Measurements from ENCODE around the gene TMEM147.
A peak's percentile ranks its signal among the peaks of the same experiment; 100 is the strongest.

Gene TMEM147, protein sequence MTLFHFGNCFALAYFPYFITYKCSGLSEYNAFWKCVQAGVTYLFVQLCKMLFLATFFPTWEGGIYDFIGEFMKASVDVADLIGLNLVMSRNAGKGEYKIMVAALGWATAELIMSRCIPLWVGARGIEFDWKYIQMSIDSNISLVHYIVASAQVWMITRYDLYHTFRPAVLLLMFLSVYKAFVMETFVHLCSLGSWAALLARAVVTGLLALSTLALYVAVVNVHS

DNA sequence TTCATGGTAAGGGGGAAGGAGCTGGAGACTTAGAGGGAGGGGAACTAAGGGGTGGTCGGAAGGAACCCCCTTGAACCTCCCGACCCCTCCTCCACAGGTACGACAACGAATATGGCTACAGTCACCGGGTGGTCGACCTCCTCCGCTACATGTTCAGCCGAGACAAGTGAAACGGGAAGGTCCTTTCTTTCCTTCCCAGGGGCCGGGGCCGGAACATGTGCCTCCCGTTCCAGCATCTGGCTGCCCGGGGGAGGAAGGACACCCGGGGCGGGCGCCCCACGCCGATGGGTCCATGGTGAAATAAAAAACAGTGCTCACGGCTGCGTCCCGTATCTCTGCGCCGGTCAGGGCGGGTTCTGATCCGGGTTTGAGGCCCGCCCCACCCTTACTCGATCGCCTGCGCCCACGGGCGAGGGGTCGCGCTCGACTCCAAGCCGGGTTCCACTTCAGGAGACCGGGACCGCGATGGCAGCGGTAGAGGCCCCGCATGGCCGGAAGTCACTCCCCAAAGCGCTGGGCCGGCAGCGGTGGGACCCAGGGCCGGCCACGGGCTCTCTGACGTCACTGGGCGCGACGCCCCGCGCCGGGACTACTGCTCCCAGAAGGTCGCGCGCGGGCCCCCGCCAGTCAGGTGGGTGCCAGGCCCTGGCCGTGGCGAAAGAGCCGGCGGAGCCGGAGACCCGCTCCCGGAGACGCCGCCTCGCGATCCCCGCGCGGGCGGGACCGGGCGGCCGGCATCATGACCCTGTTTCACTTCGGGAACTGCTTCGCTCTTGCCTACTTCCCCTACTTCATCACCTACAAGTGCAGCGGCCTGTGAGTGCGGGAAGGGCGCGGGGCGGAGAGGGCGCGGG lies at the start of gene TMEM147:
TMEM147 (plus strand) TSS at position 626 of the 854 bp plus-strand sequence; CDS start at position 740, 114 bp downstream.
- peak; percentile 84 for DNase-seq

DNA sequence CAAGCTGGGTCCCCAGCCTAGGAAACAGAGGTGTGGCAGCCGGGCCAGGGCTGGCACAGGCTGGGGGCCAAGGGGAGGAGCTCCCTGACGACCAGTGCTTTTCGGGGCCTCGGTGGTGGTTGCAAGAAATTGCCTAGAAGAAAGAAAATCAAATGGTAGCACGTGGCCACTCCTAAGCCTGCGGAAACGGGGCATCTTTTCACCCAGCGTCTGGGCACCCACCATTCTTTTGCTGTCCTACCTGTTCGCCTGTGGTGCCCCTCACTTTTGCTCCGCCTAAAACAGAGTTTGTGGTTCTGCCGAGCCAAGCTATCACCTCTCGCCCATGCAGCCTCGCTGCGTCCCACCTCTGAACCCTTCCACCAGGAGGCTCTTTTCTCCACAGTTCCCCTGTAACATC lies 48.0 kb upstream of the TMEM147 start:
- no peak for DNase-seq

DNA sequence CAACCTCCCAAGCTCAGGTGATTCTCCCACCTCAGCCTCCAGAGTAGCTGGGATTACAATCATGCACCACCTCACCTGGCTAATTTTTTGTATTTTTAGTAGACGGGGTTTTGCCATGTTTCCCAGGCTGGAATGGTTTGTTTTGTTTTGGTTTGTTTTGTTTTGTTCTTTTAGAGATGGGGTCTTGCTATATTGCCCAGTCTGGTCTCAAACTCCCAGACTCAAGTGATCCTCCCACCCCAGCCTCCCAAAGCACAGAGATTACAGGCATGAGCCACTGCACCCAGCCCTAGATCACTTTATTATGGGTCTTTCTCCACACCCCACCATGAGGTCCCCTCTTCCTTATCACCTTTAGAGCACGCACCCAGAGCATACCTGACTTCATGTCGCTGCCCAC lies 47.2 kb upstream of the TMEM147 start:
- DNase-seq = no peak

DNA sequence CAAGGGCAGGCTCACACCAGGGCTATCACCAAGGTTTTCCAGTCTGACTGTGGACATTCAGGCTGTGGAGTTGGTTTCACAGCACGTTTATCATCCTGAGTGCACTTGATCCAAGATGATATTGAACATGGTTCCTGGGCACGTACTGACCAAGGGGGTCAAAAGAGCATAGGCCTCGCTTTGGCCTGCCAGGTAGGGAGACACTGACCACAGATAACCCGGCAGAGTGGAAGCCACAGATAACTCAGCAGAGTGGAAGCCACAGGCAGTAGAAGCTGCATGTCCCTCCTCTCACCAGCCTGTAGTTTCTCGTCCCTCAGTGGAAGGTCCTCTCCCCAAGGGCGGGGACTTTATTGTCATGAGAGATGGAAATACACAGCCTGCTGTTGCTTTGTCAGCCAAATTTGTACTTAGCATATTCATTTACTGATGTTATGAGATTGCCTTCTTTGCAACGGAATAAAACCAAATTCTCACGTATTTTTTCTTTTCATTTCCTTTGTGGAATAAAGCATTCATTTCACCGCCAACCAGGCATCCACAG lies 46.4 kb upstream of the TMEM147 start:
- peak; percentile 19 for DNase-seq

DNA sequence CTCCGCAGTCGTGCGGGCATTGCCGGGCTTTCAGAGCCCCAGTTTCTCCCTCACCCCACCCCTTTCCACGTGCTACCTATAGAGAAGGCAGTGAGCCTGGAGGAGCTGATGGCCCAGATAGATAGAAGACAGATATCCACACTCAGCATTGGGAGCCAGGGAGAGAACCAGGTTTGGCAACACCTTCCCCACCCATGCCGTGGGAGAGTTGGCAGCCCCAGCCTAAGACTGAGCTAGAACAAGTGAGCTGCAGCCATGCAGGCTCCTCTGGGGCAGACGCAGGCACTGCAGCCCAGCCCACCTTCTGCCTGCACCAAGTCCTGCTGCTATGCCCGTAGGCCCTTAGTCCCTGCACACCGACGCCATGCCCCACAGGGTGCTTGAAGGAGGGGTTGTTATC lies 44.8 kb upstream of the TMEM147 start:
- DNase-seq = no peak

DNA sequence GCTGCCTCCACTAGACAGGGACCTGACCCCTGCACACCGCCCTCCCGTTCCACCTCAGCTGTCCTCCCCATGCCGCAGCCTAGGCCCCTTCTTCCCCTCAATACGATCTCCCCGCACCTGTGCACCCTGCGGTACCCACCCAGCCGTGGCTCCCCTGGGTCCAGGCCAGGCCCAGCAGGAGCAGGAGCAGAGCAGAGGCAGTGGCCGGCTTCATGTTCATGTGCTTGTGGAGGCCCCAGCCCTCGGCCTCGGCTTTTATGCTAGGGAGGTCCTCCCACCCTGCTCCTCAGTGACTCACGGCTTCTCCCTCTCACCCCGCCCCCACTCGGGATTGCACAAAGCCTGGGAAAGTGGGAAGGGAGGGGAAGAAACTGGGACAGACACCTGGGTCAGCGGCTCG lies 43.7 kb upstream of the TMEM147 start:
- no peak for DNase-seq

DNA sequence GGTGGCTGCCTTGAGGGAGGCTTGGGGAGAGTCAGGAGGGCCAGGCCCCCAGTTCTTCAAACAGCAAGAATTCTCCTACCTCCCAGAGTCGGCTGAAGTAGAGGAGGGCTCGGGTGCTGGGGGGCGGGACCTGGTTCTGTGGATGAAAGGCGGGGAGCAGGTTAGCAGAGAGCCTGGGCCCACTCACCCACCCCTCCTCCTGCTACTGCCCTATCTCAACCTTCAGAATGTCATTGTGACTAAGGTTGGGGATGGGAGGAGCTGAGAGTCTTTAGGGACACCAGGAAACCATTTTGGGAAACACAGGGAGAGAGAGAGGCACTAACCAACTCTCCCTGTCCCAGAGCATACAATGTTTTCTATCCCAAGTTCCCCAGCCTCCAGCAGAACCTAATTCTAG lies 42.7 kb upstream of the TMEM147 start:
- DNase-seq = no peak

DNA sequence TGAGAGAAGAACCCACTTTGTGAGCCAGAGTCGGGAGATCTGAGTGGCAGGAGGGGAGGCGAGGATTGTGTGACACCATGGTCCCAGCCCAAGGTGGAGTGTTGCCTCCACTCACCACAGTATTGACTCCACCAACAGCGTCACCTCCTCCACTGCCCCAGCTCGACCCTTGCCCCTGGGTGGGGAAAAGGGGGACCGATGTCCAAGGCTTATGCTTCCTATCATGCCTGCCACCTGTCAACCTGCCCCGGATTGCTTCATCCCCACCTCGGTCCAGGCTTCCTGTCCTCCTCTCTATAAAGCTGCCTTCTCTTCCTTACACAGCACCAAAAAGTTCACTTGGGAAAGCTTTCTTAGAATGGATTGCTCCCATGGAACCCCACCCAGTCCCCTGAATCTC lies 39.4 kb upstream of the TMEM147 start:
- no peak for DNase-seq

DNA sequence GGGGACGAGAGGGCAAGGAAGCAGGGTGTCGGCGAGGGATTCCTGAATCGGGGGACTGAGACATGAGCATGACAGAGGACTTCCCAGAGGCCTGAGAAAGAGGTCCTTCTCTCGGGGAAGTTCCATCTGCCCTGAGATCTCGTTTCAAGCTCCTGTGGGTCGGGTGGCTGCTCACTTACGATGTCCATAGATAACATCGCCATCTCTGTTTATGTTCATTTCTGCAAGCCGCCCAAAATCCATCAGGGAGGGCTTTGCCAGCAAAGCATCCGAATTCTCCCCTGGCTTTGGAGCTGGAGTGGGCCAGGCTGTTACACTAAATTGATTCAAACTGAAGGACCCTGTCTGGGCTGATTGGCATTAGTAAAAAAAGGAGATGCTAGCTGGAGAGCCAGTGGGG lies 37.9 kb upstream of the TMEM147 start:
- DNase-seq = no peak

DNA sequence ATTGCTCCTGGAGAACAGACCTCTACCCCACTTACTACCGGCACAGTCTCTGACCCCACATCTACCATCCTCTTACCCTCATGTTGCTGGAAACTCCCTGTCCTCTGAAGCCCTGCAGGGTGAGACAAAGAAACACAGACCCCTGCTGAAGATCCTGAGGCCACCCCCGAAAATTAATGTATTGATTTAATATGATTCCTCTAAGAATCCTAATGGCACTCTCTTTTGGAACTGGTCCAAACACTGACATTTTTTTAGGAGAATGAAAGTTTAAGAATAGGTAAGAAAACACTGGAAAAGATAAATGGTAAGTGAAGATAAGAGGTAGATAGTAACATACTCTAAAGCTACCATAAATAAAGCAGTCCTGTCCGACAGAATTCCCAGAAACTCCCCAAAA lies 37.3 kb upstream of the TMEM147 start:
- DNase-seq = no peak

DNA sequence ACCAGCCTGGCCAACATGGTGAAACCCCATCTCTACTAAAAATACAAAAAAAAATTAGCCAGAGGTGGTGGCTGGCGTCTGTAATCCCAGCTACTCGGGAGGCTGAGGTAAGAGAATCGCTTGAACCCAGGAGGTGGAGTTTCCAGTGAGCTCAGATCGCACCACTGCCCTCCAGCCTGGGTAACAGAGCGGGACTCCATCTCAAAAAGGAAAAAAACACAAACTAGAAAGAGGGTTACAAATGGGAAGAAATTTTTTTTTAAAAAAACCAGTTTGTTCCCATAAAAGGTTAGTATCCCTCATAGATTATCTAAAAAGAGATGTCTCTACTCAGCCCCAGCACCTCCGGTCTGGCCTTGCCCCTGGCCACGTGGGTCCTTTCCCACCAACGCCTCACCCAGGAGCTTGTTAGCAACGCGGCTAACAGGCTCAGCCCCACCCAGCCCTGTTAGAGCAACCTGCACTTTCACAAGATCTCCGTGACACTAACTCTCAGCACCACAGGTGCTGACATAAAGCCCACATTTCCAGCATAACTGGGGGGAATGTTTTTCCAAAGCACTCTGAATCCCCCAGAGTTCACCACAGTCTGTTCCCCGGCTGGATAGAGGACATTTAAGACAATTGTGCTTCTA lies 36.3 kb upstream of the TMEM147 start:
- peak; percentile 34 for DNase-seq

DNA sequence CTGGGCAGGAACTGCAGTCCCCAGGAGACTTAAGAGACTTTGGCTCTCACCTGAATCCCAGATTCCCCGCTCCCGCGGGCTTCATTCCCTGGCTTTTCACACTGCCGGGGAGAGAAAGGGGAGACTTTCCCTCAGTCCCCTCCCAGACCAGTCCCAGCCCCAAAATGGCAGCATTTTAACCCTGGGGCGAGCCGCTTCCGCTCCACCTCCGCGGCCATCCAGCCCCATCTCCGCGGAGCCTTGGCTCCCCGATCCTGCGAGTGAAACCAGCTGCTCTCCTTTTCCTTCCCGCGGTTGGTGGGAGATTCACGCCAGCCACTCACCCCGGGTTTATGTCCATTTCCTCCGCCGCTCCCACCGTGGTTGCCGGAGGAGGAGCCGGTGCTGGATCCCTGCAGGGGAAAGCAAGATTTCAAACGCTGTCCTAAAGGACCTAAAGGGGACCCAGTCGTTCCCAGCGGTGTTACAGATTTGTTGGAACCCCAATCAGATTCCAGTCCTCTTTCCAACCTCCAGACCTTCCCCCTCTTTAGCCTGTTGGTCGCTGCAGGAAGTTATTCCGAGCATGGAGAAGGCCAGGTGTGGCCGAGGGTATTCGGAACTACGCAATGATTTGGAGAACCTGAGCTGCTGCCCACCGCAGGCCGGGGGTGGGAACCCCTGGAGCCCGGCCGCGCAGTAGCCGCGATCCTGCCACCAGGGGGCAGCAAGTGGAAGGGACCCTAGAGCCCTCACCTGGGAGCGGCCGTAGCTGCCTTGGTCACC lies 35.4 kb upstream of the TMEM147 start:
- DNase-seq = peak; percentile 60

DNA sequence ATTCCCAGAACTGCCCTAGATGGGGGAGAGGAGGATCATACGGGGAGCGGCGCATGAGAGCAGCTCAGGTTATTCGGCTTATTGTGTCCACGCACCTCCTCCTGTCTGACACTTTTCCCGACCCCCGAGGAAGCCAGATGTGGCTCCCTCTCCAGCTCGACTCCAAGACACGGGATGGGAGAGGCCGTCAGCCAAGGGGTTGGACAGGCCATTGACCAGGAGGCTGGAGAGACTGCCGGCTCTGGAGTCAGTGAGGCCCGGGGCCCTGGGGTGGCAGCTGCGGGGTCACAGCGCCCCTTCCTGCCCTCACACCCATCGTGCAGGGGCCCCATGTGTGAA lies 34.8 kb upstream of the TMEM147 start:
- no peak for DNase-seq

DNA sequence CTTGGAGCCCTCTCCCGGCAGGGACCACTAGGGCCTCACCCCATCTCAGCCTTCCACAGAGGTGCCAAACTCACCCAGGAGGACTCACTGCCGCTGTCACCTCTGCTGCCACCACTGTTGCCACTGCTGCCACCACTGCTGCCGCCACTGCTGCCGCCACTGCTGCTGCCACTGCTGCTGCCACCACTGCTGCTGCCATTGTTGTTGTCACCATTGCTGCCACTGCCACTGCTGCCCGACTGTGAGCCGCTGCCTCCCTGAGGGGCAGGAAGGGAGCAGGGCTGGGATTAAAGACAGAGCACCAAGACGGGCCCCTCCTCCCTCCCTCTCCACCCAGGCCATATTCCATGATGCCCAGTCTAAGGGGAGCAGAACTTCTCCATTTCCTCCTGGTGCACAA lies 34.1 kb upstream of the TMEM147 start:
- DNase-seq = no peak

DNA sequence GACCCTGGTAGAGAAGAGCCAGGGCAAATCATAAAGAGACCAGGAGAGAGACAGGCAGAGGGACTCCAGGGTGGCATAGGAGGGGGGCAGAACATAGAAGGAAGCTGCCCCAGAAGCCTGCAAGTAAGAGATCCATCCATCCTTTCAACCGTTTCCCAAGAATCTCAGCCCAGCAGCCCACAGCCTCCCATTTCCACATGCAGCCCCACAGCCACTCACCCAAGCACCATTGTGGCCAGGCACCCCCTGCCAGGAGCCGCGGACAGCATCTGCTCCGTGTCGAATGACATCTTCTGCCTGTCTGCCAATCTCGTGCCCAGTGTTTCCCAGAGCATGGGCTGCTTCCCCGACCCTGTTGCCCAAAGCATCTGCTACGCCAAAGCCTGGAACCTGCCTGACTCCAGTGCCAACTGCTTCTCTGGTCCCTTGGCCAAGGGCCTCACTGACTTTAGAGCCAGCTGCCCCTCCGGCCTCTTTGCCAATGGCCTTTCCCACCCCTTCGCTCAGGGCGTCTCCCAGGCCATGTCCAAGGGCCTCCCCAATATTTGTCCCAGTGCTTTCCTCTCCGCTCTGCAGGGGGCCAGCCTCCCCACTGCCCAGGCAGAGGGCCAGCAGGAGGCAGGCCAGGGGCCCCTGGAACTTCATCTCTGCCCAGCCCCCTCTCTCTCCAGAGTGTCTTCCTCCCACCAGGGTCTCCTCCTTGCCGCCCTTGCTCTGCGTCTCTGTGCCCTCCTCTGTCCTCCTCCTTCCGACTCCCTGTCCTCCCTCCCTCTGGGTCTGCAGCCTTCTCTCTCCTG lies 32.4 kb upstream of the TMEM147 start:
- no peak for DNase-seq

DNA sequence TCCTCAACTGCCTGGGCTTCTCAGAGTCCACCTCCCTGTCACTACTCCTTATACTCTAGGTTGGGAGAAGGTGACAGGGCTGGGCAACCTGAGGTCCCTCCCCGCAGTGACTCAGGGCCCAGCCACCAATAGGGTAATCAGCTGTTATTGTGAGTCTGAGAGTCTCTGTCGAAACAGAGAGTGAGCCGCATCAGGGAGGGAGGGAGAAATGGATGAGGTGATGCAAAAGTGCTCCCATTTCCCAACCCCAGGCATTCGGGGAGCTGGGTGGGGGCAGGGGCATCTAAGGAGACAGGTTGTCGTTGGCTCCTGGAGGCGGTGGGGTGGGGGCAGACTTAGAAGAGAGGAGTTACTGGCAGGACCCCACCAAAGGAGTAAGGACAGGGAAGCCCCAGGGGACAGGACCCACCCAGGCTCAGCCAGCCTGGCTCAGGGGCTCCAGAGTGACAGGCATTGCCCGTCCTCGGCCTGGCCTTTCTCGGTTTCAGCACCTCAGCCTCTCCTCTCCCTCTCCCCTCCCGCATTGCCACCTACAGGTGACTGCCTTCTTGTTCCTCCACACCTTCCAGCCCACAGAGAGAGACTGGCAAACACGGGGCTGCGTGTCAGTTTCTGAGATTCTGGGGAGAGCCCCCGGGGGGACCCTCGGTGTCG lies 31.7 kb upstream of the TMEM147 start, which contains the start of gene DMKN:
DMKN (minus strand) TSS at position 22 of the 654 bp plus-strand sequence. CDS start 174 bp downstream, outside the sequence.
- DNase-seq = peak; percentile 11

DNA sequence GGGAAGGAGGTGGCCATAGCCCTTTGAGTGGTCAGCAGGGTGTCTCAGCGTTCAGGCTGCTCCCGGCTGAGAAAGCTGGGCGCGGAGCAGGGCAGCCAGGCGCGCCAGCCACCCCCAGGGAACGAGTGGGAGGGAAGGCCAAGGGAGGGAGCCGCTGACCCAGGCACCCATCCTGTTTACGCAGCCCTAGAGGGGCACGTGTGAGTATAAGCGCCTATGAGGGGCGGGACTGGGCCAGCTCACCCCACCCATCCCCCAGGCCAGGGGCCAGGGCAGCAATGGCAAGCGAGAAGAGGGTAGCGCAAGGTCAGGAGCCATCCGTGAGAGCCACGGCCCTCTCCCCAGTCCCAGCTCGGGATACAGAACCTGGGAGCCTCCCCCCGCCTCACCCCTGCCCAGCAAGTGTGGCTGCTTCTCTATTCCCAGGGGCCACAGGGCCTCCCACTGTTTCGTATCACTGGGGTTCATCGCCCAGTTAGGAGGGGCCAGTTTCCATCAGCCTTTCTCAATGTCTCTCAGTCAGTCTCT lies 31.1 kb upstream of the TMEM147 start:
- DNase-seq = no peak

DNA sequence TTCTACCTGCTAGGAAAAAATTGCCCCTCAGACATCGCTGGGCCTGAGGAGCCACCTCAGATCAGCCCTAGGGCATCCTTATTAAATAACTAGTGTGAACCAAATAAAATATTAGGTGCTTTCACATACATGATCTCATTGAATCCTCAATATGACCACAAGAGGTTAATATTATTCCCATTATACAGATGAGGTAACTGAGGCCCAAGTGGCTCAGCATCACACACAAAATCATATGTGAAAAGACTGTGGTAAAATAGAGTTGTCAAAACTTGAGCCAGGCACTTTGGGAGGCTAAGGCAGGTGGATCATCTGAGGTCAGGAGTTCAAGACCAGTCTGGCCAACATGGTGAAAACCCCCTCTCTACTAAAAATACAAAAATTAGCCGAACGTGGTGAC lies 29.1 kb upstream of the TMEM147 start:
- no peak for DNase-seq

DNA sequence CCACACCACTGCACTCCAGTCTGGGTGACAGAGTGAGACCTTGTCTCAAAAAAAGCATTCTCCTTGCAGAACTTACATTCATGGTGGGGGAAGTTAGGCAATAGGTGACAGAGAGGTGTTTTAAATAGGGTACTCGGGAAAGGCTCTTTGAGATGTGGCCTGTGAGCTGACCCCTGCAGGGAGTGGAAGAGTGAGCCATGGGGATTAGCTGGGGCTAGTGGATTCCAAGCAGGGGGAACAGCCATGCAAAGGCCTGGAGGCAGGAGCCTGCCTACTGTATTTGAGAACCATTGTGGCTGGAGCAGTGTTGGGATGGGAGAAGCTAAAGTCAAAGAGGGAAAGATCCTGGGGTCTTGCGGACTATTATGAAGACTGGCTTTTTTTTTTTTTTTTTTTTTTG lies 28.1 kb upstream of the TMEM147 start:
- DNase-seq = no peak

DNA sequence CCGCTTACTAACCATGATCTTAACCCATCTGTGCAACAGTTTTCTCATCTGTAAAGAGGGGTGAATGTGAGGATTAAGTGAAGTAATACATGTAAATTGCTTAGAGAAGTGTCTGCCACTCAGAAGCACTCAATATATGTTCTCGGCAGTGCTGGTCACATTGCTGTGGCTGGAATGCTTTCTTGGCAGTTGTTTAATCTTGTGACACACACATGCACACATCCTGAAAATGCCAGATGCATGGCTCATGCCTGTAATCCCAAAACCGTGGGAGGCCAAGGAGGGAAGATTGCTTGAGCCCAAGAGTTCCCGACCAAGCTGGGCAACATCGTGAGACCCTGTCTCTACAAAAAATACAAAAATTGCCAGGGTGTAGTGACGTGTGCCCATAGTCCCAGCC lies 27.1 kb upstream of the TMEM147 start:
- DNase-seq = no peak

DNA sequence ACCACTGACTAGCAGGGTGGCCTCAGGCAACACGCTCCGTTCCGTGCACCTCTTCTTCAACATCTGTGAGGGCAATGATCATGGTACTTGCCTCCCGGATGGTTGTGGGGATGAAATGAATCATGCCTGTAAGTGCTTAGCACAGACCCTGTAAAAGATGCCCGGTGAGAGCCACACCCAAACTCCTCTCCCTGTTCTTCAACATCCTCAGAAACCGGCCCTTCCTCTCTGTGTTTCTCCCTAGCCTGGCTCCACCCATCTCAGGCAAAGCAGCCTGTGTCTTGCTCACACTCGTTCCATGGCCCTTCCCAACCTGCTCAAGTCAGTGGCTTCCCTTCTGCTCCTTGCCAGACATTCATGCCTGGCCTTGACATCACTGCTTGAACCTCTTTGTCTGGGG lies 26.1 kb upstream of the TMEM147 start:
- DNase-seq = no peak
